Esophagus muscularis mucosa (tissue), 4 donors: ENCODE data around the gene THSD7A. TPM values are rescaled to one million over a fixed set of nuclear protein-coding genes. Genes with fewer than 3 reads are reported as not detected.

Experiments used
- DNase-seq: peaks from one replicate; pipeline ENCODE4 v3.0.0-alpha.2; 2017; ENCODE audit errors: extremely low spot score
- H3K27ac ChIP-seq, 4 donors: fragments of 200-600 bp; sonication (generic); replicated peaks in 1 of 4; 1 replicate in 3 of 4; 2 replicates in 1 of 4; pipeline ENCODE4 v1.5.1; 2016 to 2019; ENCODE audit warnings: mild to moderate bottlenecking in 1 of 4
- H3K27me3 ChIP-seq, 4 donors: fragments of 200-600 bp; sonication (generic); one replicate each; pipeline versions ENCODE4 v1.5.1 to v1.6.0; 2016 to 2019
- H3K36me3 ChIP-seq, 4 donors: fragments of 200-600 bp; sonication (generic); one replicate each; pipeline ENCODE4 v1.5.1; 2016 to 2019
- H3K4me1 ChIP-seq, 4 donors: fragments of 200-600 bp; sonication (generic); one replicate each; pipeline ENCODE4 v1.5.1; 2016 to 2019
- H3K4me3 ChIP-seq, 4 donors: fragments of 200-600 bp; sonication (generic); 1 replicate in 2 of 4; 2 replicates in 2 of 4; pipeline ENCODE4 v1.5.1; 2016 to 2019; ENCODE audit warnings: mild to moderate bottlenecking in 4 of 4, moderate library complexity in 1 of 4
- H3K9me3 ChIP-seq, 4 donors: fragments of 200-600 bp; sonication (generic); 1 replicate in 3 of 4; 2 replicates in 1 of 4; pipeline ENCODE4 v1.5.1; 2016 to 2019
- CTCF ChIP-seq, 3 experiments: fragments of 200-600 bp in 2 of 3; fragments of 450-650 bp in 1 of 3; sonication (generic) in 2 of 3; IDR thresholded peaks; one replicate each; pipeline ENCODE4 v1.5.1; 2017 to 2019; ENCODE audit warnings: antibody characterized with exemption in 3 of 3, mild to moderate bottlenecking in 2 of 3, moderate library complexity in 1 of 3
- EP300 ChIP-seq: sonication (generic); formaldehyde crosslinking; IDR thresholded peaks from one replicate; pipeline ENCODE4 v1.6.1; 2017; ENCODE audit warnings: antibody characterized with exemption
- POLR2A ChIP-seq: fragments of 450-650 bp; IDR thresholded peaks from one replicate; pipeline ENCODE4 v1.6.1; 2017; ENCODE audit warnings: antibody characterized with exemption, moderate library complexity, mild to moderate bottlenecking, low read depth
- POLR2AphosphoS5 ChIP-seq, 2 donors: sonication (generic); formaldehyde crosslinking; IDR thresholded peaks; one replicate each; pipeline ENCODE4 v1.6.1; 2017; ENCODE audit warnings: antibody characterized with exemption in 2 of 2
- WGBS: methylation state at CpG from one replicate; pipeline ENCODE4 v1.1.5; 2018; 5-methylcytosine and 5-hydroxymethylcytosine counted together
- intact Hi-C: fragments of 100-400 bp; cut with DNase I; formaldehyde crosslinking; loops from one replicate; pipeline ENCODE4 v1.15.1; 2023
- total RNA-seq, 4 donors: library from RNA; depleted of rRNA; stranded (reverse); fragments of >200 nt; gene quantifications; one replicate each; pipeline versions ENCODE4 v1.1.0 to v1.2.1, GENCODE V29; 2016

The THSD7A gene
- total RNA-seq, 4 donors from 2014 or later, result 1.2 to 3.8 (median 2.8) TPM

DNA sequence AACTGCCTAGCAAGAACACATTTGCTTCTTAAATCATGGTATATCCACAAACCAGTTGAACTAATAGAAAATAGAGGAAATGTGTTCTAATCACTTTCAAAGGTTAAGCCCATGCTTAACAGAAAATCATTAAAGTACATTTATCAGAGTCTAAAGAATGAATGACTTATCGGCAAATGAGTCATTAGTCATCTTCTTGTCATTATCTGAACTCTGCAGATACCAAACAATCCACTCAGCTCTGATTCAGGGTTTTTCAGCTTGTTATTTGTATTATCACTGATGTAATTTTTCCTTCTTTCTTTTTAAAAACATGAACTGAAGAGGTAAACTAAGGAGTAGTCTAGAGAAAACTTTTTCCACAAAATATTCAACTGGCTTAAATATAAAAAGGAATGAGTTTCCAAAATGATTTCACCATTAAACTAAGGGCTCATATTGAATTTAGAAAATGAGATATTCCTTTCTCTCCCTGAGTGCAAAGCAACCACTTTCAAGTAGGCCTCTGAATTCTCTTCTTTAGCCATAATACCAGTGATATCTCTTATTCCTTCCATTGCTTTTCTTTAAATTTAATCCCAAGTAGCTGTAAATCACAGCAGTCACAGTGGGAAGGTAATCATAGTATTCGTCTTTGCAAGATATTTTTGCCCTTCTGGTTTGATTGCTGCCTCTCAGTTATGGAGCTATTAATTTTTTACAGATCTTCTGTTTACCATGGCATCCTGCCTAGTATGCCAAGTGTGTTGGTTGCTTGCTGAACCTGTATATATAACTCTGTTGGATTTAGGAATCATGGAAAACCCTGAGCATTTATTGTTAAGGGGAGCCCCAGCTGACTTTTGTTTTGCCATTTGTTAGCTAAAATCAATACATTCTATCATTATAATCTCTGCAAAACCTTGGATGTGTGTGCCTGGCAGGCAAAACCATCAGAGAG, 125.1 kb downstream of the THSD7A start:
- no peak for DNase-seq
- Histone ChIP-seq H3K27ac (no peak overlapping the region), H3K4me1 (no peaks in the 10 kb centered on the region), H3K9me3 (no peaks in the 10 kb centered on the region), H3K27me3 (no peaks in the 10 kb centered on the region), H3K4me3 (no peak overlapping the region), H3K36me3 (no peaks in the 10 kb centered on the region)
- WGBS, result 61% methylated on average over 2 of the region's 2 CpGs
- intact Hi-C loops, result no loop called here
- no peak for TF ChIP-seq CTCF (IDR thresholded peaks at IDR 0.05)
- no peak for TF ChIP-seq POLR2AphosphoS5 (IDR thresholded peaks at IDR 0.05)
- no peak for TF ChIP-seq POLR2A
- TF ChIP-seq EP300, result no peak

DNA sequence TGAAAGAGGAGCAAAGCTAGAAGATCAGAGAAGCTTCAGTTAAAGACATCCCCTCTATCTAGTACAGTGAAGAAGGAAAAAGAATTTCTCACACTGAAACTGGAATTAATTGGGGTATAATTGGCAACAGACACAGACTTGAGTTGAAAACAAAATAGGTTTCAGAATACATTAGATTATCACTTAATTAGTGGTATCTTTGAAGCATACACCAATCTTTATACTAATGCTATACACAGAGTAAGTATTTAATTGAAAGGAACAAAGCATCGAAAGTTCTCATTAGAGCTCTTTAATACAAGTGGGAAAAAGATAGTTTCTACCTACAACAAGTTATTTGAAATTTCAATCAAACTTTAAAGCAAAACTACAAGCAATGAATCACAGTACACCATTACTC, 128.2 kb downstream of the THSD7A start:
- TF ChIP-seq POLR2A, result no peak
- TF ChIP-seq EP300, result no peak
- no peak for TF ChIP-seq POLR2AphosphoS5 (IDR thresholded peaks at IDR 0.05)
- TF ChIP-seq CTCF (IDR thresholded peaks at IDR 0.05), result no peak
- Histone ChIP-seq H3K36me3 (no peaks in the 10 kb centered on the region), H3K27me3 (no peaks in the 10 kb centered on the region), H3K4me1 (no peaks in the 10 kb centered on the region), H3K9me3 (no peaks in the 10 kb centered on the region), H3K27ac (no peak overlapping the region), H3K4me3 (no peak overlapping the region)
- DNase-seq, result no peak
- WGBS, result 93% methylated on average over 1 of the region's 1 CpG
- intact Hi-C loops, result no loop called here

DNA sequence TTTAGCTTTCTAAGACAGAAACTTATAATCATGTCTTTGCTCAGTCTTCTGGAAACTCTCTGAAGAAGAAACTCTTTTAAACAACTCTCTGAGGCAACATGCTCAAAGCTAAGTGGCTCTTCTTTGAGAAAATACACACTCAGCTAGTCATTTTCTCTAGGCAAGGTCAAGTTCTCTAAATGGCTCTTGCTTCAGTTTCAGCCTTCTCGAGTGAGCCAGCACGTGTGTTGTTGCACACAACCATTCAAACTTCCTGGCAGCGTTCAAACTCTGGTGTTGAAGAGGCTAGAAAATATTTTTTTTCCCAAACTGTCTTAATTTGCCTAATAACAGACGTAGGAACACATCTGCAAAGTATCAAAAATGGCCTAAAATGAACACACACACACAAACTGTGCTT, 129.1 kb downstream of the THSD7A start:
- no peaks in the 10 kb centered on the region for H3K36me3 ChIP-seq
- H3K4me3 ChIP-seq, result no peak overlapping the region
- TF ChIP-seq EP300, result no peak
- no peak for TF ChIP-seq CTCF (IDR thresholded peaks at IDR 0.05)
- TF ChIP-seq POLR2A, result no peak
- TF ChIP-seq POLR2AphosphoS5 (IDR thresholded peaks at IDR 0.05), result no peak
- WGBS, result 58% methylated on average over 4 of the region's 4 CpGs
- DNase-seq, result no peak
- intact Hi-C loops, result no loop called here
- H3K27ac ChIP-seq, result no peak overlapping the region
- no peaks in the 10 kb centered on the region for H3K4me1 ChIP-seq
- H3K9me3 ChIP-seq, result no peaks in the 10 kb centered on the region
- no peaks in the 10 kb centered on the region for H3K27me3 ChIP-seq

DNA sequence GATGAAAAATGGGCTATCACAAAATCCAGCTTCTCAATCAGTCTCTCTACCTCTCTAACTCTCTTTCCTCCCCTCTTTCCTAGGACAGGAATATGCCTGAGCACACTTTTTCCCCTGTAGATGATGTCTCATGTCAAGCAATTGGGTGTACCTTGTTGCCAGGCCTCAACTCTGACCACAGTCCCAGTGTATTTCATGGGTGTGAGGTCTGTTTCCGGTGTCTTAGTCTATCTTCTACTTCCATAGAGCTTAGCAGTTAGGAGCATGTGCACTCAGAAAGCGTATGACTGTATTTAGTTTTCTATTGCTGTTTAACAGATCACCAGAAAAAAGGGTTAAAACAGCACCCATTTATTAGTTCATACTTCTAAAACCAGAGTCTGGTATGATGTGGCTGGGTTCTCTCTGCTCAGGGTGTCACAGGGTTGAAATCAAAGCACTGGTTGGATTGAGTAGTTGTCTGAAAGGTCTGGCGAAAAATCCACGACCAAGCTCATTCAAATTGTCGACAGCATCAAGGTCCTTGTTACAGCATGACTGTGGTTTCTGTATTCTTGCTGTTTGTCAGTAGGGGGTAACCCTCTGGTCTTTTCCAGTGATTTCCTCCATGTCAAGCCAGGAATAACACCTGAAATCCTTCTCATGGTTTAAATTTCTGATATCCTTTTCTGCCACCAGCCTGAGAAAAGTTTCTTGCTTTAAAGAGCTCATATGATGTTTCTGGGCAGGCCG, 130.0 kb downstream of the THSD7A start:
- H3K27me3 ChIP-seq, result no peaks in the 10 kb centered on the region
- H3K4me1 ChIP-seq, result no peaks in the 10 kb centered on the region
- intact Hi-C loops, result no loop called here
- no peaks in the 10 kb centered on the region for H3K36me3 ChIP-seq
- TF ChIP-seq EP300, result no peak
- no peak for TF ChIP-seq CTCF (IDR thresholded peaks at IDR 0.05)
- H3K9me3 ChIP-seq, result no peaks in the 10 kb centered on the region
- no peak for DNase-seq
- 92% methylated on average over 6 of the region's 6 CpGs for WGBS
- H3K4me3 ChIP-seq, result no peak overlapping the region
- no peak overlapping the region for H3K27ac ChIP-seq
